OCI-LY7 (cell line): ENCODE measurements around the gene CREB3L1. TPM values are rescaled to one million over a fixed set of nuclear protein-coding genes. Genes with fewer than 3 reads are reported as not detected.

Experiments
- BruUV-seq: library from RNA; stranded (reverse); fragments of 400-500 nt; replicated peaks from 2 replicates; lab custom pipeline; 2021; lab: Mats Ljungman, UMichigan
- CTCF ChIA-PET: fragments of 300-600 bp; sonication (Branson Sonifier 250); formaldehyde crosslinking; loops from one replicate; lab custom pipeline; 2022; ENCODE audit warnings: antibody characterized with exemption; ENCODE audit not compliant: unreplicated experiment; lab: Charles Lee
- POLR2A ChIA-PET: fragments of 300-600 bp; sonication (Branson Sonifier 250); formaldehyde crosslinking; loops from one replicate; lab custom pipeline; 2022; ENCODE audit warnings: antibody characterized with exemption; lab: Charles Lee
- DNase-seq: peaks from one replicate; pipeline ENCODE4 v3.0.0-alpha.2; 2015; ENCODE audit warnings: low spot score
- H2AFZ ChIP-seq: fragments of 200-600 bp; sonication (generic), shearing (Covaris generic); 2 replicates; pipeline ENCODE4 v1.6.1; 2014; ENCODE audit warnings: mild to moderate bottlenecking, antibody characterized with exemption, low read length, moderate library complexity
- H3K27ac ChIP-seq: fragments of 200-600 bp; sonication (generic); 2 replicates; pipeline ENCODE4 v1.5.1; 2014; ENCODE audit warnings: mixed run types, low read depth, mild to moderate bottlenecking, moderate library complexity, low read length, inconsistent platforms; ENCODE audit not compliant: poor library complexity, severe bottlenecking
- H3K36me3 ChIP-seq: fragments of 200-600 bp; sonication (generic); 2 replicates; pipeline ENCODE4 v1.6.1; 2014; ENCODE audit warnings: mild to moderate bottlenecking, antibody characterized with exemption, low read length, moderate library complexity, mixed read lengths; ENCODE audit not compliant: insufficient read depth
- H3K4me1 ChIP-seq: fragments of 200-600 bp; sonication (generic); 2 replicates; pipeline ENCODE4 v1.5.1; 2014; ENCODE audit warnings: mild to moderate bottlenecking, low read length; ENCODE audit not compliant: insufficient read depth, poor library complexity, severe bottlenecking
- H3K4me2 ChIP-seq: fragments of 200-600 bp; sonication (generic); 2 replicates; pipeline ENCODE4 v1.6.1; 2014; ENCODE audit warnings: mild to moderate bottlenecking, low read length
- H3K4me3 ChIP-seq: fragments of 200-600 bp; sonication (generic); 2 replicates; pipeline ENCODE4 v1.5.1; 2014; ENCODE audit warnings: mild to moderate bottlenecking, low read depth, low read length; ENCODE audit not compliant: poor library complexity, severe bottlenecking
- H3K79me2 ChIP-seq: fragments of 200-600 bp; sonication (generic); 2 replicates; pipeline ENCODE4 v1.6.1; 2016; ENCODE audit warnings: low read depth, mild to moderate bottlenecking, low read length, moderate library complexity, mixed read lengths; ENCODE audit not compliant: insufficient read depth
- H3K9me2 ChIP-seq: fragments of 200-600 bp; sonication (generic); 2 replicates; pipeline ENCODE4 v1.6.1; 2016; ENCODE audit warnings: mild to moderate bottlenecking, low read length, mixed read lengths; ENCODE audit not compliant: insufficient read depth
- H3K9me3 ChIP-seq: fragments of 200-600 bp; sonication (generic); 2 replicates; pipeline ENCODE4 v1.6.1; 2014; ENCODE audit warnings: mild to moderate bottlenecking, mixed run types, low read length, mixed read lengths
- H4K20me1 ChIP-seq: fragments of 200-600 bp; sonication (generic); 2 replicates; pipeline ENCODE4 v1.6.1; 2014; ENCODE audit warnings: mild to moderate bottlenecking, antibody characterized with exemption, low read length, moderate library complexity, mixed read lengths; ENCODE audit not compliant: insufficient read depth
- EZH2phosphoT487 ChIP-seq: fragments of 200-600 bp; sonication (generic); IDR thresholded peaks from 2 replicates; pipeline ENCODE4 v1.6.1; 2018; ENCODE audit warnings: low read depth, borderline replicate concordance, mild to moderate bottlenecking, mixed run types, antibody characterized with exemption, low read length, moderate library complexity, mixed read lengths
- intact Hi-C: fragments of 100-400 bp; cut with micrococcal nuclease; formaldehyde crosslinking; loops from one replicate; pipeline ENCODE4 v1.10.0; 2022; ENCODE audit not compliant: unreplicated experiment
- total RNA-seq, 2 experiments: library from RNA; depleted of rRNA in 1 of 2; stranded (reverse); fragments of >200 nt in 1 of 2; shearing (Covaris generic) in 1 of 2; gene quantifications; 2 replicates each; pipeline ENCODE4 v1.2.3, GENCODE V29; 2014 to 2022
- TF ChIP-seq, protein P1 (sequence below): fragments of 200-600 bp; sonication (generic); conservative IDR thresholded peaks from 2 replicates; pipeline ENCODE4 v1.5.1; 2014; ENCODE audit warnings: mild to moderate bottlenecking, antibody characterized with exemption, low read length, moderate library complexity, mixed read lengths

Gene CREB3L1
- total RNA-seq, 2 experiments from 2014 or later, result 0.17 TPM; not detected in 1

DNA sequence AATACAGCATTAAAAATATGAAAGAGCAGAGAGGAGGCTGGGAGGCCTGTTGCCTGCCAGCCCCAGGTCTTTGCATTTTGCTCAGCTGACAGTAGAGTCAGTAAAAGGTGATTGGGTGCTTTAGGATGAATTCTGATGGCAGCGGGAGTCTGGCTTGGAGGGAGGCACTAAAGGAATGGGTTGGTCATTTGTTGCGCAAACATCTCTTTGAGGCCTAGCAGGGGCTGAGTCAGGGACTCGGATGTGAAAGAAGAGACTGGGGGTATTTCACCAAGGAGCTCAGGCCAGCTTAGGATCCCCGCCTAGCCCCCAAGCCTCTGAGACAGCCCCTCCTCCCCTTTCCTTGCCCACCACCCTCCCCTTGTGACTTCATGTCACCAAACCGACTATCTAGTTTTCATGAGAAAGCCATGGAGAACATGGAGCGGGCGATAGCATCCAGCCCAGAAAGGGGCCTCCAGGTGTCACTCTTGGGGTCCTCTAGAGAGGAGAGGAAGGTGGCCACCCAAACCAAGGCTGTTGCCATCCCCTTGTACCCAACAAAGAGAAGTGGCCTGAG is 79.5 kb downstream of the CREB3L1 start:
- intact Hi-C loops, result no loop called here
- DNase-seq, result no peak
- ChIA-PET CTCF (no interaction called here), POLR2A (no interaction called here)
- no peaks in the 10 kb centered on the region for H3K9me3 ChIP-seq
- no peak overlapping the region for H3K27ac ChIP-seq
- TF ChIP-seq, protein P1, sequence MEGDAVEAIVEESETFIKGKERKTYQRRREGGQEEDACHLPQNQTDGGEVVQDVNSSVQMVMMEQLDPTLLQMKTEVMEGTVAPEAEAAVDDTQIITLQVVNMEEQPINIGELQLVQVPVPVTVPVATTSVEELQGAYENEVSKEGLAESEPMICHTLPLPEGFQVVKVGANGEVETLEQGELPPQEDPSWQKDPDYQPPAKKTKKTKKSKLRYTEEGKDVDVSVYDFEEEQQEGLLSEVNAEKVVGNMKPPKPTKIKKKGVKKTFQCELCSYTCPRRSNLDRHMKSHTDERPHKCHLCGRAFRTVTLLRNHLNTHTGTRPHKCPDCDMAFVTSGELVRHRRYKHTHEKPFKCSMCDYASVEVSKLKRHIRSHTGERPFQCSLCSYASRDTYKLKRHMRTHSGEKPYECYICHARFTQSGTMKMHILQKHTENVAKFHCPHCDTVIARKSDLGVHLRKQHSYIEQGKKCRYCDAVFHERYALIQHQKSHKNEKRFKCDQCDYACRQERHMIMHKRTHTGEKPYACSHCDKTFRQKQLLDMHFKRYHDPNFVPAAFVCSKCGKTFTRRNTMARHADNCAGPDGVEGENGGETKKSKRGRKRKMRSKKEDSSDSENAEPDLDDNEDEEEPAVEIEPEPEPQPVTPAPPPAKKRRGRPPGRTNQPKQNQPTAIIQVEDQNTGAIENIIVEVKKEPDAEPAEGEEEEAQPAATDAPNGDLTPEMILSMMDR, result no peak
- no peak for TF ChIP-seq EZH2phosphoT487
- no peaks in the 10 kb centered on the region for H4K20me1 ChIP-seq
- peaks cover 27% of the 10 kb centered on the region; the same call in 1 of the 2 replicates for H3K79me2 ChIP-seq
- H3K4me2 ChIP-seq, result no peak overlapping the region
- no peak overlapping the region for H3K4me3 ChIP-seq
- H3K36me3 ChIP-seq, result peaks cover 8% of the 10 kb centered on the region; the same call in 1 of the 2 replicates
- no peak overlapping the region for H2AFZ ChIP-seq
- H3K9me2 ChIP-seq, result no peaks in the 10 kb centered on the region
- peaks cover 35% of the 10 kb centered on the region for H3K4me1 ChIP-seq
- BruUV-seq, result no TSS peak

GRCh38 chr11:46357483-46357936 is 80.0 kb downstream of the CREB3L1 start:
- CTCF ChIA-PET, result no interaction called here
- Histone ChIP-seq H3K4me2 (no peak overlapping the region), H3K4me1 (peaks cover 35% of the 10 kb centered on the region), H3K9me2 (no peaks in the 10 kb centered on the region), H3K79me2 (peaks cover 32% of the 10 kb centered on the region), H3K9me3 (no peaks in the 10 kb centered on the region), H4K20me1 (no peaks in the 10 kb centered on the region), H2AFZ (no peak overlapping the region), H3K27ac (no peak overlapping the region), H3K36me3 (peaks cover 10% of the 10 kb centered on the region; the same call in 1 of the 2 replicates), H3K4me3 (no peak overlapping the region)
- intact Hi-C loops, result no loop called here
- TF ChIP-seq, protein P1, result no peak
- no peak for TF ChIP-seq EZH2phosphoT487
- POLR2A ChIA-PET, result interaction anchor here (1.5 kb wide), 1 partner anchor 8 kb away, joined by 9 read pairs; no protein-coding TSS in a partner anchor
- no peak for DNase-seq
- BruUV-seq, result no TSS peak

DNA sequence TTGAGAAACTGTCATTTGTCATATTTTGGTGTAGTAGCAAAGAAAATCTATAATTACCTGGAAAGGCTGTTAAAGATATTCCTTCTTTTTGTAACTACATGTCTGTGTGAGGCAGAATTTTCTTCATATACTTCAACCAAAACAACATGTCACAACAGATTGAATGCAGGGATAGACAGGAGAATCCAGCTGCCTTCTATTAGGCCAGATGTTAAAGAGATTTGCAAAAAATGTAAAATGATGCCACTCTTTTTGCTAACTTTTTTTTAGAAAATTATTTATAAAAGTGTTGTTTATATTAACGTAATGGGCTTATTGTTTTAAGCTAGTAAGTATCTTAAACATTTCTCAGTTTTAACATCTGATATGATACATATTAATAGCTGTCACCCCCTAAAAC is 82.5 kb downstream of the CREB3L1 start:
- Histone ChIP-seq H3K27ac (peak overlapping the region; percentile 82), H2AFZ (no peak overlapping the region), H4K20me1 (no peaks in the 10 kb centered on the region), H3K36me3 (peaks cover 19% of the 10 kb centered on the region; the same call in 1 of the 2 replicates), H3K4me3 (no peak overlapping the region), H3K9me2 (no peaks in the 10 kb centered on the region), H3K9me3 (no peaks in the 10 kb centered on the region), H3K4me1 (peaks cover 42% of the 10 kb centered on the region), H3K79me2 (peaks cover 36% of the 10 kb centered on the region), H3K4me2 (no peak overlapping the region)
- TF ChIP-seq EZH2phosphoT487, result no peak
- TF ChIP-seq, protein P1, result no peak
- no peak for DNase-seq
- no TSS peak for BruUV-seq
- POLR2A ChIA-PET, result interaction anchor here (0.7 to 3.5 kb wide), 7 partner anchors 9 to 440 kb away, joined by 3 to 38 read pairs (median 4); partner anchors contain the start of gene DGKZ
- CTCF ChIA-PET, result interaction anchor here (0.6 kb wide), 1 partner anchor 159 kb away, joined by 4 read pairs; no protein-coding TSS in a partner anchor
- intact Hi-C loops, result no loop called here
